CD4-positive, alpha-beta T cell treated with Interleukin-21 for 1 hour (primary cell): Measurements from ENCODE around the gene MAP2K5.
"Not testable (repeated sequence)": the region's sequence is repeated elsewhere in the genome, so short reads cannot be mapped to it uniquely, and the experiment has no call there.

Source experiments
- DNase-seq: peaks from one replicate; pipeline ENCODE4 v3.0.0-alpha.2; 2020

The MAP2K5 gene

DNA sequence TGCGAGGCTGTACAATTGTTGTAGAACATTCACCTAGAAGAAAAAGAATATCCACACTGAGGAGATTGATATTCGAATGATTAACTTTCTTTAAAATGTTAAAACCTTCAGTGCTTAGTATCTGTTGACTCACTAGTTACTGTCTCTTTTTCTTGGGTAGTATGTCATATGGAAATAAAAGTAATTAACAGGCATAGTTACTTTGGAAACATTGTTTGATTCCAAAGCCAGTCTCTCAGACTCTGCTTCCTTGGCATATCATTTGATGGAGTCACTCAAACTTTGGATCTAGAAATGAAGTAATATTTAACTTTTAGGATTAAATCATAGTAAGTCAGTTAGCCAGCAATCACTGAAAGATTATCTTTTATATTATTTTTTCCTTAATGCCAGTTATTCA, 63.4 kb downstream of the MAP2K5 start:
- no peak for DNase-seq

DNA sequence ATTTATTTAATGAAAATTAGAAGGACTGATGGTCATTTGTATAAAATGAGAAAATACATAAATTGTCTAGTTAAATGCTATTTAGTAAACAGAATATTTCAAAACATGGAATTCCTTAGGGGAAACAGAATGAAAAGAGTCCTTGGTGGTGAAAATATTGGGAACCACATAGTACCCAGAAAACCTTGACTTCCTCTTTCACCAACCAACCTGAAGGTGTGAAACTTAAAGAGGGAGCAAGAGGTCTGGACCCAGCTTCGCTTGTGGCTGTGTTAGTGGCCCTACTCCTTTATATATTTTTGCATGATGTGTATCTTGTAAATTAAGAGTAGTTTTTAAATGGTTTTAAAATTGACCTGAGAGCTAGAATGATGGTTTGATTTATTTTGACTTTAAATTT, 64.2 kb downstream of the MAP2K5 start:
- DNase-seq = no peak

DNA sequence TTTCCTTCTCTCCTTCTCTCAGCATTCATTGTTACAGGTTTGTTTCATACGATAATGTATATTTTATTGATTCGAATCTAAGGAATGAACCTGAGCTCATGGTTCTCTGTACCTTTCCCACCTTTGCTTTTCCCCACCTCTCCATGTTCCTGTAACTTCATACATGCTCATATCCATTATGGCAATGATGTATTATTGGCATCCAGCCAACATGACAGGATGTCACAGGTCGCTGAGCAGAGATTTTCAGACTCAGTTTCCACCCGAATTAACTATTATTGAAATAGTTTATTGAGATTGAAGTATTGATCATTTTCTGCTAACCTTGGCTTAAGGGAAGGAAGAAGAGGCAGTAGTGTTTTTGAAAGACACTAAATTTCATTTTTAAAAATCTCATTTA, 64.8 kb downstream of the MAP2K5 start:
- no peak for DNase-seq

DNA sequence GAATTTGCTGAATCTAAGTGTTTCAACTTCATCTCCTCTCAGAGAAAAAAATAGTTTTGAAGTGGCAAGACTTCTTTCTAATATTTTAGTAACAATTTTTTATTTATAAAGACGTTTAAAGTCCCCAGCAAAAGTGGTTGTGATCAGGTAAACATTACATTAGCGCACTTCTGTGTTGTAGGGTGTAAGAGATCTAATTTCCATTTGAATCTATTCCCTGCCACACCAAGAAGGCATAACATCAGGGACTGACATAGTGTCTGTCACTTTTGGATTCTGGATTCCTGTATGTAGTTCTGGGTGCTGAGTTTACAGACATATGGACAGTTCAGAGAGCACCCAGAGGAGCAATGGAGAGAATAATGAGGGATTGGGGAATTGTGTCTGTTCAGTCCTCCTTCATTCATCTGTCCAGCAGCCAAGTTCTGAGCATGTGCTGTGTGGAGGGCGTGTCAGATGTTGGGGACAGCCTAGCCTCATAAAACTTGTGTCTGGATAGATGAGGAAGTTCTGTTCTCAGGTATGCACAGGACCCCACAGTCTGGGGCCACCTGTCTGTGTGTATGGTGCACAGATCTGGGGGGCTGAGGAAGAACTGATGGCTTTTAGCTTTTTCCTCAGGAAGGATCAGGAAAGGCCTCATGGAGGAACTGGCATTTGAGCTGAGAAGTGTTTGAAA, 65.6 kb downstream of the MAP2K5 start:
- DNase-seq = no peak

DNA sequence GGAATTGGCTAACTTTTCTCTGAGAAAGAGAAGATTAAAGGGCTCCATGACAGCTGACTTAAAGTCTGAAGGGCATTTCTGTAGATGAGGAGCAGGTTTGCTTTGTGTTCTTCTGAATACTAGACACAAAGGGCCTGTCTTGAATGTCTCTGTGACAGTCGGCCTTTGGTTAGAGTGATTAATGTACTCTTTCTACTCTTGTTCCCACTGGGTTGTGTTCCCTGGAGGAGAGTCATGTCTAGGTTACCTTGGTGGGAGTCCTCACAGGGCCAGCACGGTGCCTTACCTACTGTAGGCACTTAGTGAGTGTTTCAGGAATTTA, 66.1 kb downstream of the MAP2K5 start:
- DNase-seq = no peak

DNA sequence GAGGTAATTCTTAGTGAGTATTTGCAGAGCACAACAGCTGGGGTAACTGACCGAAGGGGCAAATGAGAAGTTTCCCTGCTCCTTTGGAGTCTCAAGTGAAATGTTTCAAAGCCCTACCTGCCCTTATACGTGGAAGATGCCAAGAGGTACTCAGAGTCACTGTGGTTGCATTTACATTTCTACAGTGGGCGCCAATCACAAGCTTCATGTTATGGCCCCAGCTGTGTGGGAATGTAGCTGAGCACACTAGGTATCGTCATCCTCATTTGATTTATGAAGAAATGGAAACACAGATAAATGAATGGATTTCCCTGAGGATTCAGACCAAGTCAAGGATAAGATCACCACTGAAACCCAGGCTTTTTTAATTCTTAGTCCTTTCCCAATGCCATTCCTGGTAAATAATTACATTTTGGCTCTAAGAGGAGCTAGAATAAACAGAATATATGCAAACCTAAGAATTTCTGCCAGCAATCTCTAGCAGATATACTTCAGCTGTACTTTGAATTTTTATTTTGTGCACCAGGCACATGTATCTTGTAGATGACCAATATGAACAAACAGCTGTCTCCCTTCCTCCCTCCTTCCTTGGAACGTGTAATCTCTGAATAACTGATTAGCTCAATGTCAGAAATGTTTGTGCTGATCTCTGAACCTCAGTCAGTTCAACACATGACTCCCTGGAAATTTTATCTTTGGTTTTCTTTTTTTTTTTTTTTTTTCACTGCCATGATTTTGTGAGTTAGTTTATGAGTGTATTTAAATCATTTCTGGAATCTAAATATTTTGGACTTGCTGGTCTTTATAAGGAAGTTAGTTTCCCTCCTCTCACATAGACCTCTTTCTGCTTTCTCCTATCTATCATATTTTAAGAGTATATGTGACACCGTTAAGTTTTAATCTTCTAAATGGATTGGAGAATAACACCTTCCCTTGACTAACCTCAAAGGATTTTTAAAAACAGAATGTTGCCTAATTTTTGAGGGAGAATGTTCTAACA, 69.2 kb downstream of the MAP2K5 start:
- no peak for DNase-seq

DNA sequence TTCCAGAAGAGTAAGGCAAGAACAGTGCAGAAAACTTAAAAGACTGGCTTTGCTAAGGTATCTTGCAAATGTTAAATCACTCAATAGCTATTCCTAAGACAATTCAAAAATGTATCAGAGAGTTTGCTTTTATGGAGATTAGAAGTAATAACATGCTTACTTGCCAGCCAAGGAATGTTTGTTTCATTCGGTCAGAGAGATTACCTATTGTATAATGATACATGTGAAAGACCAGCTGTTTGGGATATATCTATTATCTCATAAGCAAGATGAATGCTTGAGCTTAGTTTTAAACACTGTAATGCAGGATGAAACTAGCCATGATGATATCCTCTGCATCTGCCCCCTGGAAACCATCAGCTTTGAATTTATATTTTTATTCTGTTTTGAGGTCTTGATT, 70.7 kb downstream of the MAP2K5 start:
- no peak for DNase-seq

DNA sequence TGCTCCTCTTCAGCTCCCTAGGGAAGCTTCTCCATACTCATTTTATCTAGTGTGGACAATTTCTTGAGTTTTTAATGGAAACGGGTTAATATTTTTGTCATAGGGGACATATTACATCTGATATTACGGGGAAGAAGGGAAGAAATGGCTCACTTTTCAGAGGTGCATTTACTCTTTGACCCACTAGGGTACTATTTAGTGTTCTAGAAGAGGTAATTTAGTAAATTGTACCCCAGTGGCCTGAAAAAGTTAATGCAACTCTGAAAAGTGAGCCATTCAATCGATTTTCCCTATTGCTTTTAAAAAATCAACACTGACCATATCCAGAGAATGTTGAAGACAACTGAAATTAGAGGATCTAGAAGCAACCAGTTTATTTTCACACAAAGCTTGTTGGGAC, 71.2 kb downstream of the MAP2K5 start:
- no peak for DNase-seq

DNA sequence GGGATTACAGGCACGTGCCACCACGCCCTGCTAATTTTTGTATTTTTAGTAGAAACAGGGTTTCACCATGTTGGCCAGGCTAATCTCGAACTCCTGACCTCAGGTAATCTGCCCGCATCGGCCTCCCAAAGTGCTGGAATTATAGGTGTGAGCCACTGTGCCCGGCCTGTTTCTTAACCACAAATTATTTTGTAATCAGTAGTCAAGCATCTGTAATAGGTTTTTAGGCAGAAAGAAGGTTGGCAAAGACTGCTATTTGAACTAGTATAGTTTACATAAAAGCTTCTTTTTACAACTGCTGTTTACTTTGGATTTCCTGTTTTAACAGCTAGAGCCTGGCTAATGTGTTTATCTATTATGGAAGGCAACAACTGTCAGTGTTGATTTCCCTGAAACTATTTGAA, 72.6 kb downstream of the MAP2K5 start:
- not testable (repeated sequence) for DNase-seq

DNA sequence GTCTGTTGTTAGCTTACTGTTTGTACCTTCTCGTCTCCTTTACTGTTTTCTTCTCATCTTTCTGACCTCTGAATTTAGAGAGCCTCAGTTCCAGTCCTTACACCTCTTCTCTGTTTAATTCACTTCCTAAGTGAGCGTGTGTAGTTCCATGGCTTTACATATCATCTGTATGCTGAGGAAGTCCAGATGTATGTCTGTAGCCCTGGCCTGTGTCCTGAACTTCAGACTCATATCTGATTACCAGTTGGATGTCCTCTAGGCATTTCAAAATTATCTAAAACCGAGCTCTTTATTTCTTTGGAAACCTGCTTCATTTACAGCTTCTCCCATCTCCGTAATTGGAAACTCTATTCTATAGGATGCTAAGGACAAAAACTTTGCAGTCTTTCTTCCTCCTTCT, 75.8 kb downstream of the MAP2K5 start:
- DNase-seq = no peak

DNA sequence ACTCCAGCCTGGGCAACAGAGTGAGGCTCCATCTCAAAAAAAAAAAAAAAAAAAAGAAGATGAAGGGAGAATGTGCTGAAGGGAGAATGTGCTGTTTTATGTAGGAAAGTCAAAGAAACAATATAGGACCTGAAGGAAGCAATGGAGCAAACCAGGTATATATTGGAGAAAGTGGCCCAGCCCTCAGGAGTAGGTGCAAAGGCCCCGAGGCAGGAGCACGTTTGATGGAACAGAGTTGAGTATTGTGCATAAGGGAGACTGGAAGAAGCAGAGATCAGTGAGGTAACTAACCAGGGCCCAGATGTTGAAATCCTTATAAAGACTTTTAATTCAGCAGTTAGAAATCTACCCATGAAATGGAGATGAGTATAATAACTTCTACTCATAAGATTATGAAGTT, 79.6 kb downstream of the MAP2K5 start:
- DNase-seq = no peak

DNA sequence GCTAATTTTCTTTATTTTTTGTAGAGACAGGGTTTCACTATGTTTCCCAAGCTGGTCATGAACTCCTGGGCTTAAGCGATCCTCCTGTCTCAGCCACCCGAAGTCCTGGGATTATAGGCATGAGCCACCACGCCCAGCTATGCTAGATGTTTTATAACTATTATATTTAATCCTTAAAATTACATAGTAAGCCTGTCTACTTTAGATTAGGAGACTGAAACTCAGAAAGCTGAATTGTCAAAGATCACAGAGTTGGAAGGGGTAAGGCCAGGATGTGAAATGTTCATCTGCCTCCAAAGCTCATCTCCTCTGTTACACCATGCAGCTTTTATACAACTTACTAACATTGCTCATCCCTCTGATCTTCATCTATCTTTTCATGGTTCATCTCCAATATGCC, 89.8 kb downstream of the MAP2K5 start:
- no peak for DNase-seq

DNA sequence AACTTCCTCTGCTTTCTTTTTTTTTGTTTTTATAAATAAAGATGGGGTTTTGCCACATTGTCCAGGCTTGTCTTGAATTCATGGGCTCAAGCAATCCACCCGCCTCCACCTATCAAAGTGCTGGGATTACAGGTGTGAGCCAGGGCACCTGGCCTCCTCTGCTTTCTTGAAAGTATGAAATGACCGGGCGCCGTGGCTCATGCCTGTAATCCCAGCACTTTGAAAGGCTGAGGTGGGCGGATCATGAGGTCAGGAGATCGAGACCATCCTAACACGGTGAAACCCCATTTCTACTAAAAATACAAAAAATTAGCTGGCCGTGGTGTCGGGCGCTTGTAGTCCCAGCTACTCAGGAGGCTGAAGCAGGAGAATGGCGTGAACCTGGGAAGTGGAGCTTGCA, 93.4 kb downstream of the MAP2K5 start:
- DNase-seq = not testable (repeated sequence)

DNA sequence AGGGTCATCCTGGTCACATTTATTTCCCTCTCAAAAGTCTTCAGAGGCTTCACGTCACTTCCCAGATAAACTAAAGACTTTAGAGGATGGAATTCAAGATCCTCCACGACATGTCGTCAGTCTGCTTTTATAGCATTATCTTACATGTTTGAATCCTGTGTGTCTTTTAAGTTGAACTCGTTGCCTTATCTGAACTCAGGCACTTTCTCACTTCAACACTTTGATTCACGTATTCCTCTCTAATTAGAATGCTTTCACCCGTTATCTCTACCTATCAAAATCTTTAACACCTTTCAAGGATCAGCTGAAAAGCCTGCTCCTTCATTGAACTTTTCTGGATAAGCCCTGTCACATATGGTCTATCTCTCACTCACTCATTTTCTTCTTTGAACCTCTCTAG, 97.1 kb downstream of the MAP2K5 start:
- no peak for DNase-seq

DNA sequence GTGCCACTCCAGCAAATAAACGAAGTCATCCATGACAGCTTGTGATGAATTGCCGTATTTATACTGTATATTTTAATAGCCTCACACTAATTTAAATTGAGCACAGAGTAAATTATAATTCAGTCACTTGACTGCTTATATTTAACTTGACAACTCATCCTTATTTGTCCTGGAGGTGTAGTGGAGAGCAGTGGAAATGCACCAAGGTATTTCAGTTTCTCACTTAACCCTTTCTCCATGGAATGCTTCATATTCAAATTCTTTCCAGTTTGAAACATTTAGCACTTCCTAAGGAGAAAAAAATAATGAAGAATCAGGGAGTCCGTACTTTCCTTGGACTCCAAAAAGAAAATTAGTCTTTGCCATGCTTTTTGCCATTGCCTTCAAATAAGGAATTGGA, 99.0 kb downstream of the MAP2K5 start:
- no peak for DNase-seq

DNA sequence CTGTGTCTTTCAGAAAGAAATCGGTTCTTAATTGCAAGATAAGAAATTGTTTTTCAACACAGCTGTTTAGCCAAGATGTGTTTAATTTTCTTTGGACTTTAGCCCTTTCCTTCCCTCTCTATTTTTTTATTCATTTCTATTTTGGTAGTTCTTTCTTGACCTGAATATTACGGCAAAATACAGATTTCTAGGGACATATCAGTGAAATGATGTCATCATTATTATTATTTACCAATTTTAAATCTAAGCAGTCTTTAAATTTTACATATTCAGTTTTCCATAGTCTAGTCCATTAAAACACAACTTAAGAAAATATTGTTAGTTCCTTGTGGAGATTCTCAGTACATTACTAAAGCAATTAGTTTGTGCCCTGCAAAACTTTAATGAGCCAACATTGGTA, 104.3 kb downstream of the MAP2K5 start:
- DNase-seq = no peak

DNA sequence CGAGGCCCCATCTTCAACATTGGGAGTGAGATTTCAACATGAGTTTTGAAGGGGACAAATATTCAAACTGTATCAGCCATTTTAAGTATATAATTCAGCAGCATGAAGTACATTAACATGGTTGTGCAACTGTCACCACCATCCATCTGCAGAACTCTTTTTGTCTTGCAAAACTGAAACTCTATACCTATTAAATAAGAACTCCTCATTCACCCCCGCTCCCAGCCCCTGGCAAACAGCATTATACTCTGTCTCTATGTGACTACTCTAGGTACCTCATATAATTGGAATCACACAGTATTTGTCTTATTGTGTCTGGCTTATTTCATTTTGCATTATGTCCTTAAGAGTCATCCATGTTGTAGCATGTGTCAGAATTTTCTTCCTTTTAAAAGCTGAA, 110.1 kb downstream of the MAP2K5 start:
- DNase-seq = no peak

DNA sequence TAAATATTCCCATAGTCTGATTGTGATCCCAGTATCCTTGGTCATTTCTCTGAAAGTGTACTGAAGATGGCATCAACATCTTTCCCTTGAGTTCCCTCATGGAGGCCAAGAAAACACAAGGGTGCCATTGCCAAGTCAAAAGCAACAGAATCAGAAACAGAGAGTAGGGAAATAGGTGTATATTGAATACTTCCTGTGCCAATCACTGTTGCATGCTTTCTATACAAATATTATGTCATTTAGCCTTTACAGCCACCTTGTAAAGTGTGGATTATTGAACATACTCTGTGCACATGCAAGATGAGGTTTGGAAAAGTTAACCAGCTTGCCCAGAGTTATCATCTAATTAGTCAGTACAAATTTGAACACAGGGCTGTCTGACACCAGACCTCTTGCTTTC, 117.9 kb downstream of the MAP2K5 start:
- no peak for DNase-seq

DNA sequence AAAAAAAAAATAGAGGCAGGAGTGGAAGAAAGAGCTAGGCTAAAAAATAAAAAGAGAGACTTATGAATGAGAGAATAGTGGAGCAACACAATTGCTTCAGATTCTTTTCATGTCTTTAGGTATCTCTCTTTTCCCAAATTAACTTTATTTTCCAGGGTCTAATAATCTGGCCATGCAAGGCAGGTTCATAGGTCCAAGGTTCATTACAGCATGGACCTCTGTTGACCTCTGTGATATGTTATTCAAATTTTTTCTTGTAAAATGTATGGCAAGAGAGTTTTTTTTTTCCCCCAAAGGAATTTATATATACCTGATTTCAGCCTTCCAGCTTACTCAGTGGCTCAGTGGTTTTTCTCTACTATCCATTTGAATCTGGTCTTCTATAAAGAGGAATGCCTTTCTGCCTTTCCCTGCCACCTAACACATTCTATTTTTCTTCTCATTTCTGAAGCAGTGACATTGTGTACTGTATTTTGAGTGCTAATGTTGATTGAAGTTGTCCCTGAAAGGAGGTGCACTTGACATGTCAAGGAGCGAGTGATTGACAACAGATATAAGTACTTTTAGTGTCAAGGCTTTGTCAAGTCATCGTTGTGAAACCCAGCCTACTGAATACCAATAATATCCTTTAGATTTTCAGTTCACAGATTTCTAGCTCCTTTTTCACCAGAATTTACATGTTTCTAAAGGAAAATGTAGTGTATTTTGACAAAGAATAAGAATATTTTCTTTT, 118.5 kb downstream of the MAP2K5 start:
- DNase-seq = no peak

DNA sequence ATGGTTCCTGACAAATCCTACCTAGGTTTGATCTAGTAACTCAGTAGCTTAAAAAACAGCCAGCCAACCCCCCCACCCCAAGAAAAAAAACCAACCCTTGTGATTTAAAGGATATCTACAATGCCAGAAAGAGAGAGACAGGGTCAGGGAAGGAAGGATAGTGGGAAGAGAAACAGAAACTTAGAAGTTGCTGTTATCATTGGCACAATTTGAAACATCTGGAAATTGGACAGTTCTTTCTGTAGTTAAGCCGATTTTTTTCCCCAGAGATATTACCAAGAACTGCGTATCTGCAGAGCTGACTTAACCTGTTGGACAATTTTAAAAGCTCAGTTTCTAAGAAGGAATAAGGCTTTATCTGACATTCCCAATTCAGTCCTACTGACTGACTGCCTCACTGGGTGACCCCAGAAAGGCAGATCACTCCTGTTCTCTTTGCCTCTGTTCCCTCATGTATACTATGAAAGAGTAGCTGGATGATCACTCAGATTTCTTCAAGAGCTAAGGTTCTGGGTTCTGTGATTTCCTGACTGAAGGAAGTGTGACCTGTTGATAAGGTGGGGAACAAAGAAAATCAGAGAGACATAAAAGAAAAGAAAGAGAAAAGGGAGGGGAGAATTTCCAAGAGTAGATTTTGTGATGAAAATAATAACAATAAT, 128.3 kb downstream of the MAP2K5 start:
- DNase-seq = no peak

DNA sequence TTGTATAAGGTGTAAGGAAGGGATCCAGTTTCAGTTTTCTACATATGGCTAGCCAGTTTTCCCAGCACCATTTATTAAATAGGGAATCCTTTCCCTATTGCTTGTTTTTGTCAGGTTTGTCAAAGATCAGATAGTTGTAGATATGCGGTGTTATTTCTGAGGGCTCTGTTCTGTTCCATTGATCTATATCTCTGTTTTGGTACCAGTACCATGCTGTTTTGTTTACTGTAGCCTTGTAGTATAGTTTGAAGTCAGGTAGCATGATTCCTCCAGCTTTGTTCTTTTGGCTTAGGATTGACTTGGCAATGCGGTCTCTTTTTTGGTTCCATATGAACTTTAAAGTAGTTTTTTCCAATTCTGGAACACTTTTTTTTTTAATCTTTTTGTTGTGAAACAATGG, 130.3 kb downstream of the MAP2K5 start:
- DNase-seq = not testable (repeated sequence)

DNA sequence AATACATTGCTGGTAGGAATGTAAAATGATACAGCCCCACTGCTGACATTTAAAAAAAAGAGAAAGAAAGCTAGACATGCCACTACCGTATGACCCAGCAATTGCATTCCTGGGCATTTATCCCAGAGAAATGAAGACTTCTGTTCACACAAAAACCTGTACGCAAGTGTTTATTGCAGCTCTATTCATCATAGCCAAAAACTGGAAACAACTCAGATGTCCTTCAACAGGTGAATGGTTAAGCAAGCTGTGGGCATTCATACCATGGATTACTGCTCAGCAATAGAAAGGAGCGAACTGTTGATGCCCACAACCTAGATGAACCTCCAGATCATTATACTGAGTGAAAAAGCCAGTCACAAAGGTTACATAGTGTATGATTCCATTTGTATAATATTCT, 132.5 kb downstream of the MAP2K5 start:
- no peak for DNase-seq

DNA sequence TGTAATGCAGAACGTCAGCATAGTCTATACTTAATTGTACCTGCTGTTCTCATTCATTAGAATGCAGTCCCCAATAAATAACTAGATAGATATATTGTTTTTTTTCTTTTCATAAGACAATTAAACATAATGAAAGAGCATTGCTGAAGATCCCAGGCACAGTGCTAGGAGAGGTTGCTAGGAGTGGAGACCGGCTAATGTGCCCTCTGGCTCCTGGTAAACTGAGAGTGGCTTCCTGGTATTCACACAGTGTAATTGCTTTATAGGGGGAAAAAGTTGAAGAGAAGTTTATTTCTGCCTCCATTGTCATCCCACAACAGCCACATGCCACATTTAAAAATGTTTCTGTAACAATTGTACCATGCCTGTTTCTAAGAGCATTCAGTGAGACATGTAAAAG, 135.6 kb downstream of the MAP2K5 start:
- DNase-seq = no peak
